T-helper 1 cell treated with Interleukin-12 subunit alpha and Interleukin-12 subunit beta and Interleukin-4 antibody, amounts not matched to agents 30 μg/mL and 1 μg/mL, for 36 hours (primary cell): ENCODE measurements around the gene UBE2H.
"Not testable (repeated sequence)": the region's sequence is repeated elsewhere in the genome, so short reads cannot be mapped to it uniquely, and the experiment has no call there.

Experiments used
- H3K27ac Mint-ChIP-seq: one replicate; pipeline ENCODE4 v1.8.0; 2021; ENCODE audit warnings: mild to moderate bottlenecking, mixed read lengths
- H3K27me3 Mint-ChIP-seq: one replicate; pipeline ENCODE4 v1.8.0; 2021; ENCODE audit warnings: low read depth, mixed read lengths
- H3K36me3 Mint-ChIP-seq: one replicate; pipeline ENCODE4 v1.8.0; 2021; ENCODE audit warnings: low read depth, mixed read lengths
- H3K4me1 Mint-ChIP-seq: one replicate; pipeline ENCODE4 v1.8.0; 2021; ENCODE audit warnings: low read depth, mixed read lengths
- H3K4me3 Mint-ChIP-seq: one replicate; pipeline ENCODE4 v1.8.0; 2021; ENCODE audit warnings: mild to moderate bottlenecking, moderate library complexity, mixed read lengths
- H3K9me3 Mint-ChIP-seq: one replicate; pipeline ENCODE4 v1.8.0; 2021; ENCODE audit warnings: mixed read lengths

Gene UBE2H

DNA sequence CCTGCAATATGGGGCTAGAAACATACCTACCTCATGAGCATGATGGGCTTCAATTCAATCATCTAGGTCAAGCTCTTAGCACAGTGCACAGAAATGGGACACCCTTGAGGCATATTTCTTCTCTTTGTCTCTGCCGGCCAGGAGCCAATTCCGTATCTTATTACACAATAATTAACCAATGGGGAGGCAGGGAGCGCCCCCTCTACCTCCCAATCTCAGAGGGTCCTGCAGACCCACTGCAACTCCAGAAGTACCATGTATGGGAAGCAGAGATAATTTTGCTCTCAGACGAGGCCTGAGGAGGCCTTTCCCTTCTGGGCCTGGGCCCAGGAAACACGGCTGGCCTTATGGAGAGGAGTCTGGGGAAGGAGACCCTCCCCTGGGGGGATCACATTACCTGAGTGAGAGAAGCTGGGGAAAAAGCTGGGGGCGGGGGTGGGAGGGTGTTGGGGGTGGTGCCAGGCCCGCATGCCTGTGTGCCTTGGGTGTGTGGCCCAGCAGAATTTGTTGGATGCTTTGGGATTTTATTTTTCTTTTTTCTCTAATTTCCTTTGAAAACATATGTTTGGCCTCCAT, 155.5 kb downstream of the UBE2H start:
- no peaks in the 10 kb centered on the region for H3K4me1 Mint-ChIP-seq
- H3K4me3 Mint-ChIP-seq = no peak overlapping the region
- H3K9me3 Mint-ChIP-seq = no peaks in the 10 kb centered on the region
- no peaks in the 10 kb centered on the region for H3K36me3 Mint-ChIP-seq
- H3K27me3 Mint-ChIP-seq = no peaks in the 10 kb centered on the region
- no peak overlapping the region for H3K27ac Mint-ChIP-seq

- no peaks in the 10 kb centered on the region for H3K36me3 Mint-ChIP-seq
- no peak overlapping the region for H3K4me3 Mint-ChIP-seq
- no peaks in the 10 kb centered on the region for H3K9me3 Mint-ChIP-seq
- H3K27ac Mint-ChIP-seq = no peak overlapping the region
- peaks cover 2% of the 10 kb centered on the region for H3K27me3 Mint-ChIP-seq
- no peaks in the 10 kb centered on the region for H3K4me1 Mint-ChIP-seq
Measured at GRCh38 chr7:129796186-129796775, 156.5 kb downstream of the UBE2H start.

GRCh38 chr7:129794461-129794860, 158.3 kb downstream of the UBE2H start:
- H3K27ac Mint-ChIP-seq, H3K36me3 Mint-ChIP-seq, H3K4me1 Mint-ChIP-seq, H3K4me3 Mint-ChIP-seq, H3K9me3 Mint-ChIP-seq: not testable (repeated sequence)
- H3K27me3 Mint-ChIP-seq = peaks cover 16% of the 10 kb centered on the region

DNA sequence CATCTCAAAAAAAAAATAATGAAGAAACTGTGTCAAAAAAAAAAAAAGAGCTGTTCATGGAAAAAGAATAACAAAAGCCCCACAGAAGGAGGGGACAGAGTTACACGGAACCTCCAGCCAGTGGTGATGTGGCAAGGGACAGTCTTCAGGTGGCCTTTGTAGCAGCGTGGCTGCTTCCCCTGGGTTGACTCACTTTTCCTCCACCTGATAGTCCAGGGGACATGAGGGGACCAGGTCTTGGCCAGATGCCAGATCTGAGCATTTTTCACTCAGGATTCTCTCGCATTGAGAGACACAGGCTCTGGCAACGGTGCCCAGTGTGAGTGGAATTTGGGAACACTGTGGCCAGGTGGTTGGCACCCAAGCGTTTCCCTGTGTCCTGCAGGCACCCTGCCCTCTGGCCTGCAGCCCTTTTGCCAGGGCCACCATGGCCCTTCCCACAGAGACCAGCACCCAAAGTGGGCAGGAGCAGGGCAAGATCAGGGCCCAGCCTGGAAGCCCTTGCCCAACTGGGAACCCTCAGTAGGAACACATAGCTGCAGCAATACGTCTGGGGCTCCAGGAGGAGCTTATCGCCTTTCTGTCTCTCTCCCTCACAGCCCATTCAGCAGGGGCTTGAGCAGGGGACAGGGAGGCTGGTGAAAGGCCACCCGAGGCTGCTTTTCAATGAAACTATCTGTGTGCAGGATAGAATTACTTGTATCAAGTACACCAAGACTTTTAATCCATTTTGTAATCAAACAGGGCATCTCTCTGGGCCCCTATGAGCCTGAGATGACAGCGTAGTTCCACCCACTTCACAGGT, 159.1 kb downstream of the UBE2H start:
- Mint-ChIP-seq H3K36me3 (no peaks in the 10 kb centered on the region), H3K27ac (no peak overlapping the region), H3K27me3 (peaks cover 22% of the 10 kb centered on the region), H3K4me3 (no peak overlapping the region), H3K9me3 (no peaks in the 10 kb centered on the region), H3K4me1 (no peaks in the 10 kb centered on the region)

- H3K4me1 Mint-ChIP-seq = no peaks in the 10 kb centered on the region
- no peak overlapping the region for H3K4me3 Mint-ChIP-seq
- H3K27ac Mint-ChIP-seq = no peak overlapping the region
- H3K27me3 Mint-ChIP-seq = peaks cover 25% of the 10 kb centered on the region
- no peaks in the 10 kb centered on the region for H3K36me3 Mint-ChIP-seq
- H3K9me3 Mint-ChIP-seq = no peaks in the 10 kb centered on the region
Measured at GRCh38 chr7:129792721-129793120, 160.0 kb downstream of the UBE2H start.

- H3K36me3 Mint-ChIP-seq = no peaks in the 10 kb centered on the region
- H3K4me1 Mint-ChIP-seq = peaks cover 8% of the 10 kb centered on the region
- H3K27ac Mint-ChIP-seq = no peak overlapping the region
- H3K9me3 Mint-ChIP-seq = no peaks in the 10 kb centered on the region
- H3K4me3 Mint-ChIP-seq = no peak overlapping the region
- peaks cover 51% of the 10 kb centered on the region for H3K27me3 Mint-ChIP-seq
Measured at GRCh38 chr7:129790136-129790535, 162.6 kb downstream of the UBE2H start.

GRCh38 chr7:129789652-129790051, 163.1 kb downstream of the UBE2H start:
- Mint-ChIP-seq H3K4me3 (no peak overlapping the region), H3K9me3 (no peaks in the 10 kb centered on the region), H3K27ac (no peak overlapping the region), H3K36me3 (no peaks in the 10 kb centered on the region), H3K4me1 (peaks cover 8% of the 10 kb centered on the region), H3K27me3 (peaks cover 56% of the 10 kb centered on the region)

GRCh38 chr7:129789000-129789399, 163.8 kb downstream of the UBE2H start:
- H3K4me3 Mint-ChIP-seq = no peak overlapping the region
- no peak overlapping the region for H3K27ac Mint-ChIP-seq
- peaks cover 61% of the 10 kb centered on the region for H3K27me3 Mint-ChIP-seq
- H3K36me3 Mint-ChIP-seq = no peaks in the 10 kb centered on the region
- no peaks in the 10 kb centered on the region for H3K9me3 Mint-ChIP-seq
- H3K4me1 Mint-ChIP-seq = peaks cover 8% of the 10 kb centered on the region

- H3K27ac Mint-ChIP-seq = no peak overlapping the region
- H3K9me3 Mint-ChIP-seq = no peaks in the 10 kb centered on the region
- peaks cover 81% of the 10 kb centered on the region for H3K27me3 Mint-ChIP-seq
- H3K4me1 Mint-ChIP-seq = peaks cover 18% of the 10 kb centered on the region
- peaks cover 3% of the 10 kb centered on the region for H3K36me3 Mint-ChIP-seq
- H3K4me3 Mint-ChIP-seq = no peak overlapping the region
Measured at GRCh38 chr7:129786825-129787563, 165.8 kb downstream of the UBE2H start.

DNA sequence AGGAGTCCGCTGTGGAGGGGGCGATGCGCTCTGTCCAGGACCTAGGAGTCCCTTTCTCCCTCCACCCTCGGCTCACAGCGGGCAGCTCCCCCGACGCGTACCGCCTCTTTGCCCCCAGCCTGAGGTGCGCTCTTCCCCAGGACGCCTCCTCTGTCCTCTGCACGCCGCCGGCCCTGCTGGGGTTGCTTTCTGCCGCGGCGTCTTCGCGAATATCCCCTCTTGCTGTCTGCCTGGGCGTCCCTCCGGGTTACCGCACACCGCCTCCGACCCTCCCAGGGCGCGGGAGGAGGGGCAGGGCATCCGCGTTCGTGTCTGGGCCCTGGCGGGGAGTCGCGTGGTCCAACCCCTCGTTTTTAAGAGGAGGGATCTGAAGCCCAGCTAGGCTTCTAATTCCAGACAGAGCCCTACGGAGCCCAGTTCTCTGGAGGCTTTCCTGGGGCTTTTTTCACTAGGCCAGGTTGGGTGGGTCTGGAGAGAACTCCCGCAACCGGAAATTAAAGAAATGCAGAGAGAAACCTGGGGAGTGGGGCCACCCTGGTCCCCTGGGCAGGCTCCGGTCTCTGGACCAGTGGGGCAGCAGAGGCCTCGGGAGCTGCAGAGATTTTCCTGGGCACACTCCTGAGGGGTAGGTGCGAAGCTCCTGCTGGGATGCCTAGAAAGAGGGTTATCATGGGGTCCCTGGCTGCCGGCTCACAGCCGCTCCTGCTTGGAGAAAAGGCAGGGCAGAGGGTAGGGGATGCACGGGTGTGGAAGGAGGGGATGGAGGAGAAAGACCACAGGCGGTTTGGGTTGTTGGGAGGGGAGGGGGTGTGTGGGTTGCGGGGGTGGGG, 166.9 kb downstream of the UBE2H start:
- Mint-ChIP-seq H3K9me3 (no peaks in the 10 kb centered on the region), H3K4me1 (peaks cover 24% of the 10 kb centered on the region), H3K27me3 (peaks cover 84% of the 10 kb centered on the region), H3K36me3 (peaks cover 3% of the 10 kb centered on the region), H3K4me3 (peak overlapping the region; percentile 10), H3K27ac (no peak overlapping the region)

DNA sequence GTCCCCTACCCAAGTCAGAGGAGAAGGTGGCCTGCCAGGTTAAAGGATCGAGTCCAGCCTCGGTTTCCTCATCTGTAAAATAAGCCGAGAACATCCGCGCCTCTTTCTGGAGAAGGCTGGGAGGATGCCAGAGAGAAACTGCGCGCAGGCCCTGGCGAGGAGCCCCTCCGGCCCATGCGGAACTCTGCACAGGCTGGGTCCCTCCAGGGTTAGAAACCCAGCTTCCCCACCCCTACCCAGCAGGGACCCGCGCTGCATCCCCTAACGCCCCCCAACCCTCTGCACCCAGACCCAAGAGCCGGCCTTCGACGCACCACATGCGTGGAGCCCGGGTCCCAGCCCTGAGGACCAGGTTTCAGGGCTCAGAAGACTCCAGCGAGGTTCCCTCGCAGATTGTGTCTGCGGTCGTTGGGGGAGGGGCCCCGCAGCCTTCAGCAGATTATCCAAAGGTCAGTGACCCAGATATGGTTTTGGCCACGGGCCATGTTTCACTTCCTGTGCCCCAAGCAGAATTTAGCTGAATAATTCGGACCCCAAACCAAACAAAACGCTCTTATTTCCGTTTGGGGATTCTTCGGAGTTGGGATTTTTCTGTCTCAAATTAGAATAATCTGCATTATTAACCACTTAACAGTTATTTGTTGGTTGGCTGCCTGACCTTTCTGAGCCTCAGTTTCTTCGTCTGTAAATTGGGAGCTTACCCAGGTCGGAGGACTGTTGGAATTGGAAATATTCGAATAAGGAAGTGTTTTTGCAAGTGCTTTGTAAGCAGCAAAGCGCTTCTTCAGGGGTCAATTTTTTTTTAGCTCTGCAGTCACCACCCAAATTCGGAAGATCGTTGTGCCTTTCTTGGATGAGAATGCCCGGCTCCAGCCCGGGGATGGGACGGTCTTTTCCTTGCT, 167.7 kb downstream of the UBE2H start:
- Mint-ChIP-seq H3K4me1 (peaks cover 24% of the 10 kb centered on the region), H3K27ac (no peak overlapping the region), H3K9me3 (no peaks in the 10 kb centered on the region), H3K27me3 (peaks cover 80% of the 10 kb centered on the region), H3K4me3 (no peak overlapping the region), H3K36me3 (peaks cover 3% of the 10 kb centered on the region)

DNA sequence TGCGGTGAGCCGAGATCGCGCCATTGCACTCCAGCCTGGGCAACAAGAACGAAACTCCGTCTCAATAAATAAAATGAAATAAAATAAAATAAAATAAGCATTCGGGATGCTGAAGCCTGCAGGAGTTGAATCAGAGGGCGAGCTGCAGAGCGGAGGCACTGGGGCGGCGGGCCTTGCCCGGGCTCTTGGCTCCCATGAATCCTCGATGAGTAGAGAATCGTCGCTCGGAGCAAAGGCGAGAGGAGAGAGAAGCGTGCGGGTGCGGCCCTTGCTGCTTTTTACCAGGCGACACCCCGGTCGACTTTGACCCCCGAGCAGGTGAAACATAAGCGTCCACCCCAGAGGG, 168.3 kb downstream of the UBE2H start:
- Mint-ChIP-seq H3K27ac (no peak overlapping the region), H3K36me3 (peaks cover 3% of the 10 kb centered on the region), H3K4me3 (no peak overlapping the region), H3K4me1 (peaks cover 24% of the 10 kb centered on the region), H3K27me3 (peaks cover 74% of the 10 kb centered on the region), H3K9me3 (no peaks in the 10 kb centered on the region)

DNA sequence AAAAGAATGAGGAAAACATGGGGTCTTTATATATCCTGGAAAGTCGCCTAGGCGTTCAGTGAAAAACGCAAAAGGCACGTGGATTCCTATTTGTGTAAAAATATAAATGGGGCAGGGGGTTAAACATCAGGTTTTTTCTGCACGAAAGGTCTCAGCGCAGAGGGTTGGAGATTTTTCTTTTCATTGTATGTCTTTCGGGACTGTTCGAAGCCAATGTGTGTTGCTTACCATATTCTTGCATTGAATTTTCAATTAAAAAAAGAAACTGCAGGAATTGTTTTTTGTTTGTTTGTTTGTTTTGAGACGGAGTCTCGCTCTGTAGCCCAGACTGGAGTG, 169.2 kb downstream of the UBE2H start:
- no peak overlapping the region for H3K4me3 Mint-ChIP-seq
- peaks cover 24% of the 10 kb centered on the region for H3K4me1 Mint-ChIP-seq
- H3K36me3 Mint-ChIP-seq = peaks cover 3% of the 10 kb centered on the region
- no peak overlapping the region for H3K27ac Mint-ChIP-seq
- H3K27me3 Mint-ChIP-seq = peaks cover 67% of the 10 kb centered on the region
- H3K9me3 Mint-ChIP-seq = no peaks in the 10 kb centered on the region
